CD14-positive monocyte (primary cell): Measurements from ENCODE around the gene DPF3. TPM values are rescaled to one million over a fixed set of nuclear protein-coding genes. Genes with fewer than 3 reads are reported as not detected.

Source experiments
- DNase-seq, 3 donors: peaks; one replicate each; pipeline ENCODE4 v3.0.0-alpha.2; 2011 to 2022
- H2AFZ ChIP-seq: 2 replicates; pipeline ENCODE4 v1.6.0; 2012; ENCODE audit warnings: mild to moderate bottlenecking, low read depth, low read length, inconsistent platforms; ENCODE audit not compliant: insufficient read depth, poor library complexity, severe bottlenecking
- H3K27ac ChIP-seq, 2 donors: 1 replicate in 1 of 2; 2 replicates in 1 of 2; pipeline ENCODE4 v1.5.1; 2012 to 2013; ENCODE audit warnings: low read length in 2 of 2, control low read depth in 1 of 2, inconsistent platforms in 1 of 2, low read depth in 1 of 2, mild to moderate bottlenecking in 1 of 2
- H3K27me3 ChIP-seq, 2 donors: one replicate each; pipeline versions ENCODE4 v1.6.0 to v1.6.1; 2011 to 2013; ENCODE audit warnings: low read length in 2 of 2; ENCODE audit not compliant: control insufficient read depth in 2 of 2, insufficient read depth in 2 of 2
- H3K36me3 ChIP-seq, 2 donors: replicated peaks in 1 of 2; 1 replicate in 1 of 2; 2 replicates in 1 of 2; pipeline versions ENCODE4 v1.5.1 to v1.6.1; 2012 to 2013; ENCODE audit warnings: low read length in 2 of 2, control low read depth in 1 of 2, inconsistent platforms in 1 of 2, mild to moderate bottlenecking in 1 of 2; ENCODE audit not compliant: insufficient read depth in 2 of 2, control insufficient read depth in 1 of 2
- H3K4me1 ChIP-seq, 2 donors: 1 replicate in 1 of 2; 2 replicates in 1 of 2; pipeline versions ENCODE4 v1.5.1 to v1.6.1; 2012 to 2013; ENCODE audit warnings: low read length in 2 of 2, control low read depth in 1 of 2, inconsistent platforms in 1 of 2, mild to moderate bottlenecking in 1 of 2, moderate library complexity in 1 of 2; ENCODE audit not compliant: insufficient read depth in 2 of 2, control insufficient read depth in 1 of 2
- H3K4me2 ChIP-seq: replicated peaks from 2 replicates; pipeline ENCODE3; 2012; ENCODE audit warnings: low read length, moderate library complexity, mild to moderate bottlenecking; ENCODE audit not compliant: poor library complexity, severe bottlenecking; ENCODE audit errors: extremely low read depth
- H3K4me3 ChIP-seq, 3 experiments: fragments of 200-600 bp in 1 of 3; sonication (generic) in 1 of 3; replicated peaks in 1 of 3; 1 replicate in 2 of 3; 2 replicates in 1 of 3; pipeline ENCODE4 v1.5.1; 2011 to 2013; ENCODE audit warnings: low read length in 3 of 3, mild to moderate bottlenecking in 3 of 3, control low read depth in 2 of 3, low read depth in 2 of 3, inconsistent platforms in 1 of 3, moderate library complexity in 1 of 3
- H3K79me2 ChIP-seq: 2 replicates; pipeline ENCODE4 v1.6.0; 2012; ENCODE audit warnings: mild to moderate bottlenecking, control low read depth, inconsistent platforms, low read length, moderate library complexity; ENCODE audit not compliant: insufficient read depth
- H3K9ac ChIP-seq: 2 replicates; pipeline ENCODE4 v1.6.0; 2017; ENCODE audit warnings: low read length, mild to moderate bottlenecking; ENCODE audit not compliant: insufficient read depth, poor library complexity, severe bottlenecking
- H3K9me3 ChIP-seq, 2 donors: replicated peaks in 1 of 2; 1 replicate in 1 of 2; 2 replicates in 1 of 2; pipeline versions ENCODE4 v1.5.1 to v1.6.1; 2012 to 2013; ENCODE audit warnings: low read length in 2 of 2, control low read depth in 1 of 2; ENCODE audit not compliant: control insufficient read depth in 1 of 2, insufficient read depth in 1 of 2
- H4K20me1 ChIP-seq: 2 replicates; pipeline ENCODE4 v1.6.0; 2012; ENCODE audit warnings: mild to moderate bottlenecking, low read length, control low read depth, moderate library complexity; ENCODE audit not compliant: insufficient read depth
- H3K27ac Mint-ChIP-seq, 7 donors: one replicate each; pipeline ENCODE4 v1.8.0; 2020; ENCODE audit warnings: mild to moderate bottlenecking in 7 of 7, mixed read lengths in 7 of 7, moderate library complexity in 6 of 7, inconsistent platforms in 2 of 7
- H3K27me3 Mint-ChIP-seq, 3 donors: one replicate each; pipeline ENCODE4 v1.8.0; 2021 to 2022; ENCODE audit warnings: low read depth in 3 of 3, mild to moderate bottlenecking in 3 of 3, mixed read lengths in 3 of 3, moderate library complexity in 3 of 3, inconsistent platforms in 1 of 3
- H3K36me3 Mint-ChIP-seq, 2 donors: one replicate each; pipeline ENCODE4 v1.8.0; 2020; ENCODE audit warnings: mixed read lengths in 2 of 2, inconsistent platforms in 1 of 2, mild to moderate bottlenecking in 1 of 2
- H3K4me1 Mint-ChIP-seq: one replicate; pipeline ENCODE4 v1.8.0; 2020; ENCODE audit warnings: mild to moderate bottlenecking, mixed read lengths
- H3K4me3 Mint-ChIP-seq, 2 donors: one replicate each; pipeline ENCODE4 v1.8.0; 2020; ENCODE audit warnings: mild to moderate bottlenecking in 2 of 2, mixed read lengths in 2 of 2, moderate library complexity in 1 of 2
- H3K9me3 Mint-ChIP-seq, 7 donors: one replicate each; pipeline ENCODE4 v1.8.0; 2020 to 2022; ENCODE audit warnings: mixed read lengths in 7 of 7, mild to moderate bottlenecking in 6 of 7, moderate library complexity in 6 of 7, inconsistent platforms in 2 of 7
- WGBS: methylation state at CpG from one replicate; pipeline ENCODE4 v1.1.5; 2013; ENCODE audit warnings: missing lambda C conversion rate; ENCODE audit not compliant: insufficient coverage; 5-methylcytosine and 5-hydroxymethylcytosine counted together
- intact Hi-C, 2 donors: fragments of 100-400 bp; cut with micrococcal nuclease; formaldehyde crosslinking; loops; one replicate each; pipeline versions ENCODE4 v1.15.0 to v1.15.1; 2023
- polyA plus RNA-seq, 3 donors: library from polyadenylated mRNA; depleted of rRNA in 1 of 3; unstranded in 2 of 3; stranded (reverse) in 1 of 3; fragments of 300-500 nt in 2 of 3; fragments of >200 nt in 1 of 3; fragmentation: Illumina TruSeq in 2 of 3; gene quantifications; 1 replicate in 2 of 3; 2 replicates in 1 of 3; pipeline ENCODE4 v1.2.3, GENCODE V29; 2012 to 2021
- TF ChIP-seq, protein P1 (sequence below): fragments of 200-600 bp; IDR thresholded peaks from one replicate; pipeline ENCODE4 v1.8.0; 2022; ENCODE audit warnings: antibody characterized with exemption, mild to moderate bottlenecking

DPF3 gene
- polyA plus RNA-seq, 3 donors, result 0.33 to 0.39 TPM; not detected in 1

DNA sequence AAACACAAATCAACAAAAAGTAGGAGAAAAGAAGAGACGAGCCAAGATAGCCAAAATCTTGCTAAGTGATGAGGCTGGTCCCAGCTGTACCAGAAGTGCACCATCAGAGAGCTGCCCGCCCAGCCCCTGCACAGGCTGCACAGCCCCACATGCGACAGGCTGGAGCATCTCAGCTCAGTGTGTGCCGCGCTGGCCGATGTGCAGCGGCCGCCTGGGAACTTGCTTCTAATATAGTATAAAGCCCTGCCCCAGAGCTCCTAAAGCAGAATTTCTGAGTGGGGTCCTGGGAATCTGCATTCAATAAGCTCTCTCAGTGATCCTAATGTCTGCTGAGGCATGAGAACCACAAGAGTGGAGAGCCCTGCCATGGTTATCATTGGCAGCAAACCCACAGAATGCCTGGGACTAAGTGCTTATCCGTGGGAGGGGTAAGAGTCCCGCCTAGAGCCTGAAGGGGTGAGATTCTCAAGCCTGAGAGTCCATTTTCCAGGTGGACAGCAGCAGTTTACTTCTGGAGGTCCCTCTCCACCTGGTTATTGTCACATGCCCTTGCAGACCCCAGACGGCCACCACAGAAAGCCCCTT, 171.6 kb downstream of the DPF3 start:
- no peaks in the 10 kb centered on the region for H4K20me1 ChIP-seq
- intact Hi-C loops, result no loop called here
- TF ChIP-seq, protein P1, sequence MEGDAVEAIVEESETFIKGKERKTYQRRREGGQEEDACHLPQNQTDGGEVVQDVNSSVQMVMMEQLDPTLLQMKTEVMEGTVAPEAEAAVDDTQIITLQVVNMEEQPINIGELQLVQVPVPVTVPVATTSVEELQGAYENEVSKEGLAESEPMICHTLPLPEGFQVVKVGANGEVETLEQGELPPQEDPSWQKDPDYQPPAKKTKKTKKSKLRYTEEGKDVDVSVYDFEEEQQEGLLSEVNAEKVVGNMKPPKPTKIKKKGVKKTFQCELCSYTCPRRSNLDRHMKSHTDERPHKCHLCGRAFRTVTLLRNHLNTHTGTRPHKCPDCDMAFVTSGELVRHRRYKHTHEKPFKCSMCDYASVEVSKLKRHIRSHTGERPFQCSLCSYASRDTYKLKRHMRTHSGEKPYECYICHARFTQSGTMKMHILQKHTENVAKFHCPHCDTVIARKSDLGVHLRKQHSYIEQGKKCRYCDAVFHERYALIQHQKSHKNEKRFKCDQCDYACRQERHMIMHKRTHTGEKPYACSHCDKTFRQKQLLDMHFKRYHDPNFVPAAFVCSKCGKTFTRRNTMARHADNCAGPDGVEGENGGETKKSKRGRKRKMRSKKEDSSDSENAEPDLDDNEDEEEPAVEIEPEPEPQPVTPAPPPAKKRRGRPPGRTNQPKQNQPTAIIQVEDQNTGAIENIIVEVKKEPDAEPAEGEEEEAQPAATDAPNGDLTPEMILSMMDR, result no peak
- Mint-ChIP-seq H3K4me1 (no peaks in the 10 kb centered on the region), H3K27ac (no peak overlapping the region), H3K27me3 (peaks cover 0 to 7% (median 3%) of the 10 kb centered on the region in 3 donors), H3K9me3 (no peaks in the 10 kb centered on the region), H3K36me3 (no peaks in the 10 kb centered on the region), H3K4me3 (no peak overlapping the region)
- H3K4me1 ChIP-seq, result no peaks in the 10 kb centered on the region
- H3K27me3 ChIP-seq, result no peaks in the 10 kb centered on the region
- WGBS, result 90% methylated on average over 6 of the region's 11 CpGs
- no peak overlapping the region for H3K27ac ChIP-seq
- no peaks in the 10 kb centered on the region for H3K9me3 ChIP-seq
- H3K79me2 ChIP-seq, result no peaks in the 10 kb centered on the region
- H3K36me3 ChIP-seq, result no peaks in the 10 kb centered on the region
- DNase-seq, result no peak
- no peak overlapping the region for H3K9ac ChIP-seq
- H3K4me2 ChIP-seq, result no peak overlapping the region
- no peak overlapping the region for H2AFZ ChIP-seq
- no peak overlapping the region for H3K4me3 ChIP-seq

DNA sequence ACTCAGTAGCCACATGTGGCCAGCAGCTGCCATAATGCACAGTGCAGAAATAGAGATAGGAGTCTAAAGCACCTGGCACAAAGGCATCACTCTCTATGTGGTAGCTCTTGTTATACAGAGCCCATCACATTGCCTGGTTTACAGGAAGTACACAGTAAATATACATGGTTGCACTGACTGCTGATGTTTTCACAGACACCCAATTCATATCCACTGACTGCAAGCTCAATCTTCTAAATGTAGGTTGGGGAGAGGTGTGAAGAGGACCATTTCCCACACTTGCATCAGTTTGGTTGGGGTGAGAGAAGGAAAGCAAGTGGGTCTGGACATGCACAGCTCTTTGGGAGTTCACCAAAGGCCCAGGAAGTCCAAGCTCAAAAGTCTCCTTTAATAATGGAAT, 172.8 kb downstream of the DPF3 start:
- no peaks in the 10 kb centered on the region for H3K4me1 ChIP-seq
- H4K20me1 ChIP-seq, result no peaks in the 10 kb centered on the region
- no peak overlapping the region for H3K4me2 ChIP-seq
- Mint-ChIP-seq H3K27ac (no peak overlapping the region), H3K27me3 (peaks cover 0 to 5% (median 3%) of the 10 kb centered on the region in 3 donors), H3K9me3 (no peaks in the 10 kb centered on the region), H3K4me1 (no peaks in the 10 kb centered on the region), H3K4me3 (no peak overlapping the region), H3K36me3 (no peaks in the 10 kb centered on the region)
- no peaks in the 10 kb centered on the region for H3K79me2 ChIP-seq
- TF ChIP-seq, protein P1, result no peak
- intact Hi-C loops, result no loop called here
- no peaks in the 10 kb centered on the region for H3K9me3 ChIP-seq
- no peak overlapping the region for H3K4me3 ChIP-seq
- no peaks in the 10 kb centered on the region for H3K36me3 ChIP-seq
- no peaks in the 10 kb centered on the region for H3K27me3 ChIP-seq
- DNase-seq, result no peak
- H3K27ac ChIP-seq, result no peak overlapping the region
- no peak overlapping the region for H3K9ac ChIP-seq
- no peak overlapping the region for H2AFZ ChIP-seq
